ENCODE data around the gene THSD4.

THSD4 gene

DNA sequence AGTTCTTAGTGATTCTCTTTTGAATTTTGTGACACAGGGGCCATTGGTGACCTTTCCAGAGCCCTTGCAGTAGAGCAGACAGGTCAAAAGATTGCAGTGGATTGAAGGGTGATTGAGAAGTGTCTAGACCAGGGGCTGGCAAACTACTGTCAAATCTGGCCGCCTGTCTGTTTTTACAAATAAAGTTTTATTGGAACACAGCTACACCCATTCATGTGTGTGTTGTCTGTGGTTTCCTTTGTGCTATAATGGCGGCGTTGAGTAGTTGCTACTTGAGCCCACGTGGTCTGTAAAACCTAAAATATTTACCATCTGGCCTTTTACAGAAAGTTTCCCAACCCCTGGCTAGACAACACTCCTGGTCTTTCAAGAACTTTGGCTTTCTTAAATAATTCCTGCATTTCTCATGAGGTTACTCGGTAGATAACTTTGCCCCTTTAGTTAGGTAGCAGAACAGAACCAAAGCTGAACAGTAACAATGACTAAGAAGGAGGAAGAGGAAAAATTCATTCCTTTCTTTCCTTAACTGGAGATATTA is 430.0 kb downstream of the THSD4 start:
- TF ChIP-seq, protein P1, sequence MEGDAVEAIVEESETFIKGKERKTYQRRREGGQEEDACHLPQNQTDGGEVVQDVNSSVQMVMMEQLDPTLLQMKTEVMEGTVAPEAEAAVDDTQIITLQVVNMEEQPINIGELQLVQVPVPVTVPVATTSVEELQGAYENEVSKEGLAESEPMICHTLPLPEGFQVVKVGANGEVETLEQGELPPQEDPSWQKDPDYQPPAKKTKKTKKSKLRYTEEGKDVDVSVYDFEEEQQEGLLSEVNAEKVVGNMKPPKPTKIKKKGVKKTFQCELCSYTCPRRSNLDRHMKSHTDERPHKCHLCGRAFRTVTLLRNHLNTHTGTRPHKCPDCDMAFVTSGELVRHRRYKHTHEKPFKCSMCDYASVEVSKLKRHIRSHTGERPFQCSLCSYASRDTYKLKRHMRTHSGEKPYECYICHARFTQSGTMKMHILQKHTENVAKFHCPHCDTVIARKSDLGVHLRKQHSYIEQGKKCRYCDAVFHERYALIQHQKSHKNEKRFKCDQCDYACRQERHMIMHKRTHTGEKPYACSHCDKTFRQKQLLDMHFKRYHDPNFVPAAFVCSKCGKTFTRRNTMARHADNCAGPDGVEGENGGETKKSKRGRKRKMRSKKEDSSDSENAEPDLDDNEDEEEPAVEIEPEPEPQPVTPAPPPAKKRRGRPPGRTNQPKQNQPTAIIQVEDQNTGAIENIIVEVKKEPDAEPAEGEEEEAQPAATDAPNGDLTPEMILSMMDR (IDR thresholded peaks at IDR 0.05; ENCODE audit: low read depth, low read length, missing control alignments): no peak
- H3K4me3 ChIP-seq (replicated peaks; ENCODE audit: low read depth, low read length): no peak overlapping the region
- DNase-seq (ENCODE audit: extremely low read depth, low read depth): no peak

DNA sequence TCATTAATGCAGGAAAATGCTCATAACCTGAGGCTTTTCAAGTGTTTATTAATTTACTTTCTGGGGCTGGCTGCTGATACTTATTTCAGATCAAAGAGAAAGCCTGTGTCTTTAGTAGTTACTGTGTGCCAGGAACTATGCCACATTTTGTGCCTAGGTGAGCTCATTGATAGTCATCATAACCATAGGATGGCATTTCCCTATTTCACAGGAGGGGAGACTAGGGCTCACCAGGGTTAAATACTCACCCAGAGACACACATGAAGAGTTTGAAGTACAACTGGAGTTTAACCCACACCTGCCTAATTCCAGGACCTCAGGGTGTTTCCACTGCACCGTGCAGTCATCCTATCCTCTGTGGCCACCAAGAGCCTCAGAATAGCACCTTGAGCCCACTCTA is 430.7 kb downstream of the THSD4 start:
- no peak overlapping the region for H3K4me3 ChIP-seq (replicated peaks; ENCODE audit: low read depth, low read length)
- TF ChIP-seq, protein P1 (IDR thresholded peaks at IDR 0.05; ENCODE audit: low read depth, low read length, missing control alignments): no peak
- no peak for DNase-seq (ENCODE audit: extremely low read depth, low read depth)

DNA sequence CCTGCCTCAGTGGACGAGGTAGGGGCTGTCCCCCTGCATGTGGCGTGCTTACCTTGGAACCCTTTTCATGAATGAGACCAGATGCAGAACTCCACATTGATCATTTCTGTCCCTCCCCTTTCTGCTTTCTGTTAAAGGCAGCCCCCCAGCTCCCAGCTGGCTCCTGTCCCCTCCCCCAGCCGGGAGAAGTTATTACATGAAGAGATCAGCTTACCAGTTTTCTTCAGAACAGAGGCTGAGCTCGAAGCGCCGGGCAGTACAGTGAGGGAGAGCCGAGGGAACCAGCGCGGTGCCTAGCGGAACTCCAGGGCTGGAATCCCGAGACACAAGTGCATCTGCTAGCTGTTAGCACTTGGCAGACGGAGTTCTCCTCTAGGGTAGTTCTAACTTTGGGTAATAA is 431.7 kb downstream of the THSD4 start:
- H3K4me3 ChIP-seq (replicated peaks; ENCODE audit: low read depth, low read length): no peak overlapping the region
- TF ChIP-seq, protein P1 (IDR thresholded peaks at IDR 0.05; ENCODE audit: low read depth, low read length, missing control alignments): no peak
- DNase-seq (ENCODE audit: extremely low read depth, low read depth): no peak

DNA sequence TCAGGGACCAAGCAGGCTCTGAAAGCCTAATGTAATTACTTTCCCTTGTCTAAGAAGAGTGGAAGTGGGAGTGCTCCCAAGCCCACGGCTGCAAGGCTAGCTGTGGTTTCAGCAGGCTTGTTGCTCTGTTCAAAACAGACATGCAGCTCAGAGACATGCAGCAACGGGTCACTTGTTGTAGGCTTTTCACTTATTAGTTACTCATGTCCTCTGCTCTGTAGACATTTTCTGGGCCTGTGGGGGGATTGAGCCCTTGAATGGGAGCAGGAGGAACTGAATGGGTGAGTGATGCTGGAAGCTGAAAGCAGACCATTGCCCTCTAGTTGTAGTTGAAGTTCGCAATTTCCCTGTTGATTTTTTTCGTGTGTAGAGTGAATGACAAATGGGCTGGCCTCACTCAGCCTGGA is 433.1 kb downstream of the THSD4 start:
- TF ChIP-seq, protein P1 (IDR thresholded peaks at IDR 0.05; ENCODE audit: low read depth, low read length, missing control alignments): no peak
- no peak for DNase-seq (ENCODE audit: extremely low read depth, low read depth)
- H3K4me3 ChIP-seq (replicated peaks; ENCODE audit: low read depth, low read length): no peak overlapping the region

DNA sequence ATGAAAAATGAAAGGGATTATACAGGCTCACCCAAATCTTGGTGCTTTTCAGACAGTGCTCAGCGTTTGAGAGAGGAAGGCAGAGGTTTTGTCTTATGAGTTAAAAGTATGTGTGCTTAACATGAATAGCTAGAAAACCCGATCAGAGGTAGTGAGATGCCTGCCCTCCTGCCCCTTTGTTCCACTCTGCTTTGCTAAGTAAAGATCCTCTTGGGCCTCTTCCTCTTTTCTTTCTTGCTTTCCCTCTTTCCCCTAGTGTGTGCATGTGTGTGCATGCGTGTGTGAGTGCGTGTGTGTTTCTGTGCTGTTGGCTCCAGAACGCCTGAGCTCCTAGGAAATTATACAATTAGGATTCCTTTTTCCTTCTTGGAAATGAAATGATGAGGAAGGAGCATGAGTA is 433.8 kb downstream of the THSD4 start:
- DNase-seq (ENCODE audit: extremely low read depth, low read depth): no peak
- TF ChIP-seq, protein P1 (IDR thresholded peaks at IDR 0.05; ENCODE audit: low read depth, low read length, missing control alignments): no peak
- no peak overlapping the region for H3K4me3 ChIP-seq (replicated peaks; ENCODE audit: low read depth, low read length)

DNA sequence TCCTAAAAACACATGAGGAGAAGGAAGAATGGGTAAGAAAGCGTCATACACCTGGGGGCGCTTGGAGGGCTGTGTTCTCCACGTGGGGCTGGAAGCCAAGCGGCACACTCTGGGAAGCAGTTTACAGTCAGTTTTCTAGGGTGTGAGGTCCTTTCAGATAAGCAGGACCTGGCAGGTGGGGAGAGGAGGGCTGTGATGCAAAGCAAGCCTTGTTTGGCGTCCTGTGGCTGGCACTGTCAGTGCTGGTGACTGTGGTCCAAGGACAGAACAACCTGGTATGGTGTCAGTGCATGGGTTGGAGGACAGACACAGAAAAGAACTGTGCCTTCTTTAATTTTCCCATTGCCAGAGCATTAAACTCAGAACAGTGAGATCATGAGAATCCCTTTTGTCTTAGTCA is 434.4 kb downstream of the THSD4 start:
- TF ChIP-seq, protein P1 (IDR thresholded peaks at IDR 0.05; ENCODE audit: low read depth, low read length, missing control alignments): no peak
- H3K4me3 ChIP-seq (replicated peaks; ENCODE audit: low read depth, low read length): no peak overlapping the region
- no peak for DNase-seq (ENCODE audit: extremely low read depth, low read depth)

DNA sequence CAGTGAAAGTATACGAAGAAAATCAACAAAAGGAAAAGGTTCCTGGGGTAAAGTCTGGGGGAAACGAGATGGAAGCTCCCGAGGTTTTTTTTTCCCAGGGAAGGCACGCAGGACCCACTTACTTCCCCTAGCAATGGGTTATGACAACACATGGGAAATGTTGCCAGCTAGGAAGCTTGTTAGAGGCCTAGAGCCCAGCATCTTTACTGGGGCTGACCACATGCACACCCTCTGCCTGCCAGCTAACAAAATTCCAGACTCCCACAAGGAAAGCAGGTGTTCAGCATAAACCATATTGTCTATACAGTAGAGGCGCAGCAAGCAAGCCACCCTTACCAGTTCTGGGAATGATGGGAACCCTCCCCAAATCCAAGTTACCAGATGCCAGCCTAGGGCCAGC is 436.3 kb downstream of the THSD4 start:
- H3K4me3 ChIP-seq (replicated peaks; ENCODE audit: low read depth, low read length): no peak overlapping the region
- TF ChIP-seq, protein P1 (IDR thresholded peaks at IDR 0.05; ENCODE audit: low read depth, low read length, missing control alignments): no peak
- DNase-seq (ENCODE audit: extremely low read depth, low read depth): no peak
